ENCODE results near the gene ATP6V1A.

Gene ATP6V1A

GRCh38 chr3:113747283-113748046, 630 bp downstream of the ATP6V1A start:
- no peak for DNase-seq

GRCh38 chr3:113751141-113751540, 4.3 kb downstream of the ATP6V1A start:
- no peak for DNase-seq

- no peak for DNase-seq
Observed at GRCh38 chr3:113753376-113753985, 6.6 kb downstream of the ATP6V1A start.

GRCh38 chr3:113754494-113755159, 7.8 kb downstream of the ATP6V1A start:
- DNase-seq: no peak

GRCh38 chr3:113758389-113759024, 11.7 kb downstream of the ATP6V1A start:
- DNase-seq: no peak

- no peak for DNase-seq
Observed at GRCh38 chr3:113764698-113765097, 17.9 kb downstream of the ATP6V1A start.

- no peak for DNase-seq
Observed at GRCh38 chr3:113769551-113769950, 22.7 kb downstream of the ATP6V1A start.

- no peak for DNase-seq
Observed at GRCh38 chr3:113771993-113772392, 25.2 kb downstream of the ATP6V1A start.

GRCh38 chr3:113773381-113773780, 26.5 kb downstream of the ATP6V1A start:
- DNase-seq: no peak

- DNase-seq: no peak
Observed at GRCh38 chr3:113775516-113775915, 28.7 kb downstream of the ATP6V1A start.

GRCh38 chr3:113776564-113776963, 29.7 kb downstream of the ATP6V1A start:
- DNase-seq: no peak

- DNase-seq: no peak
Observed at GRCh38 chr3:113783463-113783862, 36.6 kb downstream of the ATP6V1A start.

- no peak for DNase-seq
Observed at GRCh38 chr3:113783980-113784379, 37.1 kb downstream of the ATP6V1A start.

- DNase-seq: no peak
Observed at GRCh38 chr3:113791381-113791780, 44.5 kb downstream of the ATP6V1A start.

- DNase-seq: no peak
Observed at GRCh38 chr3:113794526-113794925, 47.7 kb downstream of the ATP6V1A start.

GRCh38 chr3:113795693-113796092, 48.9 kb downstream of the ATP6V1A start:
- DNase-seq: no peak

GRCh38 chr3:113802795-113803455, 56.1 kb downstream of the ATP6V1A start:
- DNase-seq: no peak

GRCh38 chr3:113804661-113805060, 57.8 kb downstream of the ATP6V1A start:
- DNase-seq: no peak

GRCh38 chr3:113805249-113805648, 58.4 kb downstream of the ATP6V1A start:
- no peak for DNase-seq

- DNase-seq: no peak
Observed at GRCh38 chr3:113812854-113813253, 66.0 kb downstream of the ATP6V1A start.

GRCh38 chr3:113819866-113820265, 73.0 kb downstream of the ATP6V1A start:
- DNase-seq: no peak

- DNase-seq: no peak
Observed at GRCh38 chr3:113825090-113825489, 78.3 kb downstream of the ATP6V1A start.

- DNase-seq: no peak
Observed at GRCh38 chr3:113828600-113828999, 81.8 kb downstream of the ATP6V1A start.
